NCI-H2171 treated with DMSO at 0.1 percent for 48 hours (cell line): ENCODE data around the gene ZDHHC19.
"Not testable (repeated sequence)": the region's sequence is repeated elsewhere in the genome, so short reads cannot be mapped to it uniquely, and the experiment has no call there.

Experiments
- DNase-seq: peaks from one replicate; lab custom pipeline; 2025; lab: John Stamatoyannopoulos, UW

Gene ZDHHC19

DNA sequence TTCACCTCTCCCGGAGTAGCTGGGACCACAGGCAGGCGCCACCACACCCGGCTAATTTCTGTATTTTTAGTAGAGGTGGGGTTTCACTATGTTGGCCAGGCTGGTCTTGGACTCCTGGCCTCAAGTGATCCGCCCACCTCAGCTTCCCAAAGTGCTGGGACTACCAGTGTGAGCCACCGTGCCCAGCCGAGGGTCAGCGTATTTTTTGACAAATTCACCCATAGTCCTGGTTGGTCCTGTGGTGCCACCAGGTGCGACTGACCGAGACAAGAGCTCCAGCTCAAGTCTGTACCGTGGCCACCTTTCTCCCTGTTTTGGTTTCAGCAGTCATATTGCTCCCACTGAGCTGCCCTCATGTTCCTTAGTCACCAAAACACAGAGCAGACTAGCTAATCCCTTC is 13.9 kb upstream of the ZDHHC19 start:
- DNase-seq: no peak

DNA sequence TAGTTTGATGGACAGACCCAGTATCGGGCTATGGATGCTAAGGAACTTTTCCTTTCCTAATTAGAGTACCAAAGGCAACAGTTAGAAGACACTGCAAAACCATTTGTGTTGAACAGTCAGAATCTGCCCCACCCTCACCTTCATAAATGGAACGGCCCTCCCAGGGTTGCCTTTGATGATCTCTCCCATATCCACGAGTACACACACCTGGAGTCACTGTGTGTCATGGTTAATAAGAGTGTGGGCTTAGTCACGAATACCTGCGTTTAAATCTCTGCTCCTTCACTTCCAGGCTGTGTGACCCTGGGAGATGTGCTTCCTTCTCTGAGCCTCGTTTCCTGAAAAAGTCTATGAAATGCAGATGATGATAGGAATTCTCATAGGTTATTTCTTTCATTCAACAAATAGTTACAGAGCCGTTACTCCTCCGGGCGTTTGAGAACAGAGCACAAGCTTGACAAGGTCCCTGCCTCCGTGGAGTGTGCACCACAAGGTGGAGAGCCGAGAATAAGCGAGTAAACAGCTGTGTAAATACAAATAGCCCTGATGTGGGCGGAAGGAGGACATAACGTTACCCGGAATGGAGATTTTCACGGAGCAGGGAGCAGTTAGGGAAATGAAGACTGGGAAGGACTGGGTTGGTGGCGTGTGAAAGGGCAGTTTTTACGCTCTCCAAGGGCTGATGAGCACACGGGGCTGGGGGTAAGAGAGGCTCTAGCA is 11.8 kb upstream of the ZDHHC19 start:
- no peak for DNase-seq

DNA sequence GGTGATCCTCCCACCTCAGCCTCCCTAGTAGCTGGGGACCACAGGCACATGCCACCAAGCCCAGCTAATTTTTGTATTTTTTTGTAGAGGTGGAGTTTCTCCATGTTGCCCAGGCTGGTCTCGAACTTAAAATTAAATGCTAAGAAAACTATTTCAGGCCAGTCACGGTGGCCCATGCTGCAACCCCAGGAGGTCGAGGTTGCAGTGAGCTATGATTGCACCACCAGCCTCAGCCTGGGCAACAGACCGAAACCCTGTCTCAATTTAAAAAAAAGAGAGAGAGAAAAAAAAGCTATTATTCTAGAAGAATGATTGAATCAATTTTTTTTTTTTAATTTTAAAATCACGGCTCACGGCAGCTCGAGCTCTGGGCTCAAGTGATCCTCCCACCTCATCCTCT is 9.8 kb upstream of the ZDHHC19 start:
- no peak for DNase-seq

DNA sequence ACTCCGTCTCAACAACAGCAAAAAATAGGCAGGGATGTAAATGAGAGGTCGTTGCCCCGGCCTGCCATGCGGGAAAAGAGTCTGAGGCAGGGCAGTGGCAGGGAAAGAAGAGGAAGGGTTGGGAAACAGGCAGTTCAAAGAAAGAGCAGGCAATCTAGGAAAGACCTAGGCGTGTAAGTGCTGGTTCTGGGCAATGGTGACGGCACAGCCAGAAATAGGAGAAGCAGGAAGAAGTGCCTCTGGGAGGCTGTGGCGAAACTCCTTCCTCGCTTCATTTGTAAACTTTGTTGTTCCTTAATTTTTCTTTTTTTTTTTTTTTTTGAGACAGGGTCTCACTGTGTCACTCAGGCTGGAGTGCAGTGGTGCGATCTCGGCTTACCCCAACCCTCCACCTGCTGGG is 9.4 kb upstream of the ZDHHC19 start:
- no peak for DNase-seq

DNA sequence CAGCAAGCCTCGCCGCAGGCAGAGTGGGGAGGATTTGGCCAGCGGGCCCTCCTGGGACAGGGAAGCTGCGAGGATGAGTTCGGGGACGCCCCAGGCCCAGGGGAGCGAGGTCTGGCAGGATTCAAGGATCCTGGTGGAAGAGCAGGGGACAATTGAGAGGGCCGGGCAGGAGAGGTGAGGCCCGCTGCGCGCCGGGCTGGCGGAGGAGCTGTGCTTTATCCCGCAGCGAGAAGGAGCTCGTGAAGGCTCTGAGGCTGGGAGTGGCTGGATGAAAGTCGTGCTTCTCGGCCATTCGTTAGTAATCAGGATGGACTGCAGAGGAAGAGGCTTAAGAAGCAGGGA is 8.7 kb upstream of the ZDHHC19 start:
- no peak for DNase-seq

DNA sequence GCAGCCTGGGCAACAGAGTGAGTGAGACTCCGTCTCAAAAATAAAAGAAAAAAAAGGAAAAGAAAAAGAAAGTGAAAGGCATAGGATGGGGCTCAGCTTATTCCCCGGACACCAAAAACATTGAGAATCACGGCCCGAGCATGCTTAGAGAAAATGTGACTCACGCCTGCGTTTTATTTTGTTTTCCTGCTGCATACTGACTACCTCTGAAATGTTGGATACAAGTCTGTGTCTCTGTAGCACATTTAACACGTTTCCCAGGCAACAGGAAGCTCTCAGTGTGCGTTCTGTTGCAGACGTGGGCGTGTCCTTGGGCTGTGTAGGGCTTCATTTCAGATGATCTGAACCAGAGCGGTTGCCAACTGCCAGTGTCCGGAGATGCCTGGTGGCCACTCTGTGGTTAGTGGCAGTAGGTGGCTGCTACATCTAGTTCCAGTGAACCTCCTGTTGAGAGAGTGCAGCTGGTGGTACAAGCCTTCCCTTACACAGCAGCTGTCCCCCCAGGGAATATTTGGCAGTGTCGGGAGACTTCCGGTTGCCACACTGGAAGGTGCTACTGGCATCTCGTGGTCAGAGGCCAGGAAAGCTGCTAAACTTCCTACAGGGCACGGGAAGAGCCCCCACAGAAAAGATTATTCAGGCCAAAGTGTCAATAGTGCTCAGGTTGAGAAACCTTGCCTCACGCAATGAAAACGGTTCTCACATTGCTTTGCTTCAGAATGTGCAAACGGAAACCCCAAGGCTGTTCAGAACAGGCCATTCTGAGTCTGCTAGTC is 8.2 kb upstream of the ZDHHC19 start:
- DNase-seq: peak; percentile 35

DNA sequence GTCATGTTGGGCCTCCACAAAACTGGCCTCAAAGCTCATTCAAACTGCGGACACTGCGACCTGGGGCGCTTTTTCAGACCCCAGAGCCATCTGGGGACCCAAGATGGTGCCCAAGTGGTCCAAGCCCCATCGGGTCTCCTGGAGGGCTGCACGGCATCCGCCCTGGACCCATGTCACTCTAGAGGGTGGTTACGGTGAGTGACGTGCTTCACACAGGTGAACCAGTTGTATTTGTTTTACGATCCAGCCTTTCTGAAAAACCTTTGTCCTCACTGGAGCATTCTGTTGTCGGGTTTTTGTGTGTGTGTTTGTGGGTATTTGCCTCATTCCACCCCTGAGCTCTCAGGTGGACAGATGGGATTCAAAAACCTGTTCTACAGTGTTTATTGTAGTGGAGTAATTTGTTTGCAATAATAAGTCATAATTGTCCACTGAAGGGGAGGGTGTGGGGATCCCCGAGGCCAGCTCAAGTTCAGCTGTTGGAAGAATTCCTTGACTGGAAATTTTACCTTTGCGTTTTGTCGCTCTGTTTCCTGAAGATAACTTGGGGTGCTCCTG is 7.0 kb upstream of the ZDHHC19 start:
- no peak for DNase-seq

DNA sequence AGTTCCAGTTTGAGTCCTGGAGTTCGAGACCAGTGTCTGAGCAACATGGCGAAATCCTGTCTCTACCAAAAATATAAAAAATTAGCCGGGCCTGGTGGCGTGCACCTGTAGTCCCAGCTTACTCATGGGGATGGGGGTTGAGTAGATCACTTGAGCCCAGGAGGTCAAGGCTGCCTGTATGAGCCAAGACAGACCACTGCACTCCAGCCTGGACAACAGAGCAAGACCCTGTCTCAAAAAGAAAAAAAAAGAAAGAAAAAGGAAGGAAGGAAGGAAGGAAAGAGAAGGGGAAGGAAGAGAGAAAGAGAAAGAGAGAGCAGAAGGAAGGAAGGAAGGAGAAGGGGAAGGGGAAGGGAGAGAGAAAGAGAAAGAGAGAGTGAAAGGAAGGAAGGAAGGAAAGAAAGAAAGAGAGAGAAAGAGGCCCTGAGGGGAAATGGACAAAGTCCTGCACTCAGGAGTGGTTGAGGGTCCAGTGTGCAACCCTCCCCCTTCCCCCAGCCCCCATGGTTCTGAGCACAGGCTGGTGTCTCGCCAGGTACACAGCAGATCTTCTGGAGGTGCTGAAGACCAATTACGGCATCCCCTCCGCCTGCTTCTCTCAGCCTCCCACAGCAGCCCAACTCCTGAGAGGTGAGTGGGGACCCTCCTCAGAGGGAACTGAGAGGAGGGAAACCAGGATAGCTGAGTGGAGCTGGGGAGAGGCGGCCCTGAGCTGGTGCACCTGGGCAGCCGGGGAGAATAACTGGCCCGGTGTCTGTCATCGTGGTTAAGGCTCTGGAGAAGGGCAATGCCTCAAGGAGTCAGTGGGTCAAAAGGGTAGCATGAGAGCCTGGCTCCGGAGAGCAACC is 6.3 kb upstream of the ZDHHC19 start:
- no peak for DNase-seq

DNA sequence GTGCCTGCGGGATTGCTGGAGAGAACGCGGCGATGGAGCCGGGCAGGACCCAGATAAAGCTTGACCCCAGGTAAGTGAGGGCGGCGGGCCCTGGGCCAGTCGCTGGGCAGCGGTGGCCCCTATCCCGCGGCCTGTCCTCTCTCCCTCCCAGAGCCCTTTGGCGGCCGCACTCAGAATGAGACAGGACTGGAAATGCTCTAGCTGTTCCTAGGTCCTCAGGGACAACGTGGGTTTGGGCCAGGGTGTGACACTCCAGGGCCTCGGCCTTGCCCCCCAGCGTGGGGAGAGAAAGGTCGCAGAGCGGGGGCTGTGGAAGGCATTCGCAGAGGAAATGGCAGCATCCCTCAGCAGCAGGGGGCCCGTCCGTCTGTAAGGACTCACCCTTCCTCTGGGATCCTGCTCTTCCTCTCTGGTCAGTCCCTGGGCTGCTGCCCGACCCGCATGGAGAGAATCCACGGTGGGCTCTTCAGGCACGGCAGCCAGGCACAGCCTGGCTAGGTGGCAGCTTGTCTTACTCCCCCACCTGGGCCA is 5.5 kb upstream of the ZDHHC19 start:
- no peak for DNase-seq

DNA sequence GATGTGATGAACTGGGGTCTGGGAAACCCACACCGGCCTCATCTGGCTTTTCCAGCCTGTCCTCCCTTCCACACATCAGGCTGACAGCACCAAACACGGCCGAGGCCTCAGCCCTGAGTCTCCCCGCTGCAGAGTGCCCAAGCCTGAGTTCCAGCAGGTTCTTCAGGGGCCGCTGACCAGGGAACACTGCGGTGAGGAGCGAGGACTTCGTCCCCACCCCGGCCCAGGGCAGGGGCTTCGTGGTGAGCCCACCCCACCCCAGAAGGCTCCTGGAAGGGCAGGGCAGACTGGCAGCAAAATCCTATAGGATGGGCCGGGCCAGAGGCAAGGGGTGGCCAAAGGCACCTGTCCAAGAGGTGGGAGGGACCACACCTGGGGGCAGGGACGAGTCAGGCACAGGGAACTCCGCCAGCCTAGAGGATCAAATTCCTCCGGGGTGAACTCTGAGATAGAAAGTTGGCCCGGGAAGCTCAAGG is 4.9 kb upstream of the ZDHHC19 start, which contains the start of gene SLC51A:
SLC51A (plus strand) TSS at position 446 of the 476 bp plus-strand sequence. CDS start 179 bp downstream, outside the sequence.
- DNase-seq: no peak

DNA sequence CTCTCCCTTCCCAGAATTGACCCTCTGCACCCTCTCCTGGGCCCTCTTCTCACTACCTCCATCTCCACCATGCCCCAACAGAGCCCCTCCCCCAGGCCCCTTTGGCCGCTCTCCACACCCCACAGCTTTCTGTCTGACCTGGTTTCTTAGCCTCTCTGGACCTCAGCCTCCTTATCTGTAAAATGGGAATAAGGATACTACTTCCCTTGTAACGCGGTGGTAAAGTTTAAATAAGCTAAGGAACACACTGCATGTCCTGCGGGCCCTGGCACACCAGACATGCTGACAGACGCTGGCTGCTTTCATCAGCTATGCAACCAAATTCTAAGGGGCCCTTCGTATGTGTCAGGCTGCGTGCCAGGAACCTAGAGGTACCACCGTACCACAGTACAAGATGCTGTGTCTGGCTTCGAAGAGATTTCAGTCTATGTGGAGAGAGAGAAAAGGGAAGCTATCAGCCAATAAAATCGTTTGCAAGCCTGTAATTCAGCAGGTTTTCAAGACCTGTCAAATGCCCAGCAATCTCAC is 4.4 kb upstream of the ZDHHC19 start:
- DNase-seq: no peak

DNA sequence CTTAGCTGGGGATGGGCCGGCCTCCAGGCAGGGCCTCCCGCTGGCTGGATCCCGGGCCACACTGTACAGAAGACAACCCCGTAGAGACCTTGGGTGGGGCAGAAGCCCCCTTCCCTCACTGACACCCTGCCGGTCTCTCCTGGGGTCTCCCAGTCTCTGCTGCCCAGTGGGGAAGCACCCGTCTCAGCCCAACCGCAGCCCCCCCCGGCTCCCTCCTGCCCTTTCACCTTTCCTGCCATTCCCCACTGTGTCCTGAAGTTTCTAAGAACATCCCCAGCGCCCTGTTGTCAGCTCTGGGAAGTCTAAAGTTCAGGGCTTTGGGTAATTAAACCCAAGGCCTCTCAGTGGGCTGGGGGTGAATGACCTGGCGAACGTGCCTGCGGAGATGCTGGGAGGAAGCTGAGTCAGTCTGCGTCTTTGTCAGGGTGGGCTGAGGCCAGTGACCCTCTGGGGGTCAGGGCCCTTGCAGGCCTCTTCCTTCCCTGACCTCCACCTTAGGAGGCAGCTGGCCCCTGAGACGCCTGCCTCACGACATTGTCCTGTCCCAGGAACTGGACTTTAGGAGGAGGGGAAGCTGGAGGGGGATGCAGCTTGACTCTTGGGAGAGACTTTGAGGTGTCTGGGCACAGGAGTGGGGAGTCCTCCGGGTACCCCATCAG is 3.7 kb upstream of the ZDHHC19 start:
- no peak for DNase-seq

DNA sequence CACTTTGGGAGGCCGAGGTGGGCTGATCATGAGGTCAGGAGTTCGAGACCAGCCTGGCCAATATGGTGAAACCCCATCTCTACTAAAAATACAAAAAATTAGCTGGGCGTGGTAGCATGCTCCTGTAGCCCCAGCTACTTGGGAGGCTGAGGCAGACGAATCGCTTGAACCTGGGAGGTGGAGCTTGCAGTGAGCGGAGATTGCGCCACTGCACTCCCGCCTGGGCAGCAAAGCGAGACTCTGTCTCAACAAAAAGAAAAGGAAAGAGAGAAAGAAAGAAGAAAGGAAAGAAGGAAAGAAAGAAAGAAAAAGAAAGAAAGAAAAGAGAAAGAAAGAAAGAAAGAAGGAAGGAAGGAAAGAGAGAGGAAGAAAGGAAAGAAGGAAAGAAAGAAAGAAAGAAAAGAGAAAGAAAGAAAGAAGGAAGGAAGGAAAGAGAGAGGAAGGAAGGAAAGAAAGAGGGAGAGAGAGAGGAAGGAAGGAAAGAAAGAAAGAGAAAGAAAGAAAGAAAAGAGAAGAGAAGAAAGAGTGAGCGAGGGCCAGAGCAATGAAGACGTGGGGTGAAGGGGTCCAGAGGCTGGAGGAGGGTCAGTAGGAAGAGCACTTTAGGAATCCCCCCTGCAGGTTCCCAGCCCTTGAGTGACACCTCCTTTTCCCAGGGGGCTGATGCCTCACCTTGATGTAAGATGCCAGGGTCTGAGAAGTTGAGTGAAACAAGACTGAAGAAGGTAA is 1.1 kb downstream of the ZDHHC19 start:
- not testable (repeated sequence) for DNase-seq

DNA sequence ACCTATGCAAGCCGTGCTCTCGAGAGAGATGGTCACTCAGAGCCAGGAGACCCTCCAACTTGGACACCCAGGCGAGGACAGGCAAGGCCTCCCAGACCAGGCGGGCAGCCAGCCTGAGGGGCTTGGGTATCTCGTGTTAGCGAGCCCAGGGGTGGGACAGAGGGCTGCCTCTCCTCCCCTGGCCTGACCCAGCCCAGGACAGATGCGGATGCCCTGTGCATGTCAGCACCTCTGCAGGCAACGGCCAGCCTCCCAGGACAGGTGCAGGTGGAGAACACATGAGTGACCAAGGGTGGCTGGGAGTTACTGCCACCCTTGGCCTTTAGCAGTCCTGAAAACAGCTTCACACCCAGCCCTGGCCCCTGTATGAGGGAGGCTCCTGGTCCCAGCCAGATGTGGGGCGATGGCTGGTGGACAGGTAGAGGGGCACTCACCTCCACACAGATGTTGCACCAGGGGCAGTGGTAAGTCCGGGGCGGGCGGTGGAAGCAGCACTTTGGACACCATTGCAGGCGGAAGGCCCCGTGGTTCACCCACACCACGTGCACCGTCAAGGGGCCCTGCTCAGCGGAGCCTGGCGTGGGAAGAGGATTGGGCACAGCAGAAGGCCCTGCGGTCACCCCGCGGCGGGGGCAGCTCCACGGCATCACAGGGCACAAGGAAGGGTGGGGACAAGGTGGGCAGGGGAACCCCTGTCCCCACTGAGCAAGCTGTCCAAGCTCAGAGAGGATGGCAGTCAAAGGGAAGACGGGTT is 2.1 kb downstream of the ZDHHC19 start:
- DNase-seq: no peak

DNA sequence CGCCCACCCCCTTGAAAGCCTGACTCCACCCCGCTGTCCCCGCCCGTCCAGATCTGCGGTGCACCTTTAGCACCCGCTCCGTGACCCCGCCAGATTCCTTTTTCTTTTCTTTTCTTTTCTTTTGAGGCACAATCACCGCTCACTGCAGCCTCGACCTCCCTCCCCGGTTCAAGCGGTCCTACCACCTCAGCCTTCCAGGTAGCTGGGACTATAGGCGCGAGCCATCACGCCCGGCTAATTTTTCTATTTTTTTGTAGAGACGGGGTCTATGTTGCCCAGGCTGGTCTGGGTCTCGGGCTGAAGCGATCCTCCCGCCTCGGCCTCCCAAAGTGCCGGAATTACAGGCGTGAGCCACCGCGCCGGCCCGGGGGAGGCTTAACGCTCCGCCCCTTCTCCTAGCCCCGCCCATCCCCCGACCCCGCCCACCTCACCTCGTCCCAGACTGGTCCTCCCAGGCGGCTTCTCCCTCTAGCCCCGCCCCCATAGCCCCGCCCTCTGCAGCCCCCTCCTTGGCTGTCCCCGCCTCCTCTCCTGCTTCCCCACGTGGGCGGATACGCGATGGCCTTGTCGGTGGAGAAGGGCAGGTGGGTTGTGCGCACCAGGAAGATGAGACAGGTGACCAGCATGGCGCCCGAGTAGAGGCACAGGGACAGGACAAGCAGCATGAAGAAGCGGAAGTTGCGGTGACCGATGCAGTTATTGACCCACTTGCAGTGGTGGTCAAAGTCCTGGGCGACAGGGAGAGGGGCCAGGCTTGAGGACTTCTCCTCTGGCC is 3.2 kb downstream of the ZDHHC19 start:
- DNase-seq: peak; percentile 2

DNA sequence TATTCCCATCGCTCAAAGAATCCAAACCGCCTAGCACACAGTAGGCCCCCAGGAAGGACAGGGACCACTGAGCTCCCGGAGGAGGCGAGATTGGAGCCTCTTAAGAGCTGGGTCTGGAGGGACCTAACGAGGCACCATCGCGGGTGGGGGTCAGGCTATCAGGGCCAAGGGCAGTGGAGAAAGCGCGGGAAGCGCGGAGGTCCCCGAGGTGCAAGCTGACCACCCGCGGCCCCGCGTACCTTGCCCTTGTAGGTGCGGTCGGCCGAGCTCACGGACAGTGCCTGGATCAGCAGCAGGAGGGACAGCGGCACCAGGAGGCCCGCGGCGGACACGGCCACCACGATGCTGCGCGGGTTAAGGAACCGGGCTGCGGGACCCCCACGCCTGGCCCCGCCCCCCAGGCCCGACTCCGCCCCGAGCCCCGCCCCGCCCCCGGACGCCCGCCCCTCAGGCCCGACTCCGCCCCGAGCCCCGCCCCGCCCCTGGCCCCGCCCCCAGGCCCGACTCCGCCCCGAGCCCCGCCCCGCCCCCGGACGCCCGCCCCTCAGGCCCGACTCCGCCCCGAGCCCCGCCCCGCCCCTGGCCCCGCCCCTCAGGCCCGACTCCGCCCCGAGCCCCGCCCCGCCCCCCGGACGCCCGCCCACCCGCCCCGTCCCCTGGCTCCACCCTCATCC is 3.9 kb downstream of the ZDHHC19 start:
- DNase-seq: no peak

DNA sequence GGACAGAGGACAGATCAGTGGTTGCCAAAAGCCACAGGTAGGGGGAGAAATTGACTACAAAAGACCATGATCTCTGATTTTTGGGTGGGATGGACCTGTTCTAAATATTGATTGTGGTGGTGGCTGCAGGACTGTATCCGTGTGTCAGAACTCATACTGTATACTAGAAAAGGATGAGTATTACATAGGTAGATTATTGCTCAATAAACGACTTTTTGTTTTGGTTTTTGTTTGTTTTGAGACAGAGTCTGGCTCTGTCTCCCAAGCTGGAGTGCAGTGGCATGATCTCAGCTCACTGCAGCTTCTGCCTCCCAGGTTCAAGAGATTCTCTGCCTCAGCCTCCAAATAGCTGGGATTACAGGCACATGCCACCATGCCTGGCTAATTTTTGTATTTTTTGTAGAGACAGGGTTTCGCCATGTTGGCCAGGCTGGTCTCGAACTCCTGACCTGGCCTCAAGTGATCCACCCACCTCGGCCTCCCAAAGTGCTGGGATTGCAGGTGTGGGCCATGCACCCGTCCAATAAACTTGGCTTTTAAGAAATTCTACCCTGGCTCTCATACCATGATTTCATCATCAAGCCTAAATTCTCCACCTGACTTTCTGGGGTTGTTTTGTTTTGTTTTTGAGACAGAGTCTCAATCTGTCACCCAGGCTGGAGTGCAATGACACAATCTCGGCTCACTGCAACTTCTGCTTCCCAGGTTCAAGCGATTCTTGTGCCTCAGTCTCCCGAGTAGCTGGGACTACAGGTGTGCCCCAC is 5.6 kb downstream of the ZDHHC19 start:
- not testable (repeated sequence) for DNase-seq

DNA sequence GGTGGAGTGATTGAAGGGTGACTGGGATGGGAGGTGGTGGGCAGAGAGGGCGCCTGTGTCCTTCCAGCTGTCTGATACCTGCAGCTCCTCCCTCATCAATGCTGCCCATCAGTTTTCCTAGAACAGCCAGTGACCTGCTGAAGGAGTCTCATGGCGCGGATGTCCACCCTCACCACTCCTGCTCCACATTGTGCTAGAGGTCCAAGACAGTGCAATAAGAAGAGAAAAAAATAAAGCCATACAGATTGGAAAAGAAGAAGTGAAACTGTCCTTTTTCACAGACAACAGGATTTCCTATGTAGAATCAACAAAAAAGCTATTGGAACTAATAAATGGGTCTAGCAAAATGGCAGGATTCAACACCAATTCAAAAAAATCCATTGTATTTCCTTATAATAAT is 7.4 kb downstream of the ZDHHC19 start:
- DNase-seq: no peak
